Lung (tissue), 13 donors: ENCODE data around the gene PXN. TPM values are rescaled to one million over a fixed set of nuclear protein-coding genes. Genes with fewer than 3 reads are reported as not detected.

Experiments used
- ATAC-seq: fragments of 200-7000 bp; cut with Tn5 transposase; one replicate; pipeline ENCODE4 v1.9.1; 2020; ENCODE audit warnings: moderate number of reproducible peaks; ENCODE audit not compliant: insufficient read depth, low FRiP score
- DNase-seq, 3 donors: peaks; one replicate each; pipeline ENCODE4 v3.0.0-alpha.2; 2013 to 2017
- H3K27ac ChIP-seq, 2 donors: one replicate each; pipeline ENCODE4 v1.5.1; 2013; ENCODE audit warnings: mild to moderate bottlenecking in 2 of 2, moderate library complexity in 2 of 2, control low read depth in 1 of 2, inconsistent platforms in 1 of 2, low read depth in 1 of 2, low read length in 1 of 2
- H3K27me3 ChIP-seq, 3 donors: one replicate each; pipeline ENCODE4 v1.5.1; 2013; ENCODE audit warnings: low read length in 2 of 3; ENCODE audit not compliant: control insufficient read depth in 3 of 3, insufficient read depth in 3 of 3
- H3K36me3 ChIP-seq, 4 donors: one replicate each; pipeline ENCODE4 v1.5.1; 2013; ENCODE audit warnings: low read length in 4 of 4, mild to moderate bottlenecking in 1 of 4, moderate library complexity in 1 of 4; ENCODE audit not compliant: control insufficient read depth in 4 of 4, insufficient read depth in 4 of 4
- H3K4me1 ChIP-seq, 5 donors: one replicate each; pipeline ENCODE4 v1.5.1; 2013; ENCODE audit warnings: low read length in 5 of 5, mild to moderate bottlenecking in 2 of 5, moderate library complexity in 1 of 5; ENCODE audit not compliant: control insufficient read depth in 5 of 5, insufficient read depth in 5 of 5
- H3K4me3 ChIP-seq: one replicate; pipeline ENCODE4 v1.5.1; 2013; ENCODE audit warnings: mild to moderate bottlenecking, control low read depth, moderate library complexity
- H3K9ac ChIP-seq, 2 donors: one replicate each; pipeline ENCODE4 v1.5.1; 2013; ENCODE audit warnings: low read length in 2 of 2, control low read depth in 1 of 2; ENCODE audit not compliant: insufficient read depth in 1 of 2
- H3K9me3 ChIP-seq, 4 donors: one replicate each; pipeline ENCODE4 v1.5.1; 2013; ENCODE audit warnings: low read length in 3 of 4, mild to moderate bottlenecking in 1 of 4, moderate library complexity in 1 of 4; ENCODE audit not compliant: control insufficient read depth in 4 of 4, insufficient read depth in 3 of 4
- CTCF ChIP-seq: IDR thresholded peaks from 2 replicates; pipeline ENCODE4 v1.5.1; 2012; ENCODE audit warnings: mild to moderate bottlenecking; ENCODE audit errors: control extremely low read depth, extremely low read depth
- WGBS, 2 donors: extraction: QIAGEN DNeasy Blood & Tissue Kit; methylation state at CpG; one replicate each; pipeline ENCODE4 v1.1.7; 2013; 5-methylcytosine and 5-hydroxymethylcytosine counted together
- polyA plus RNA-seq, 2 donors: library from polyadenylated mRNA; stranded (reverse); fragments of 200-250 nt; gene quantifications; one replicate each; pipeline ENCODE4 v1.2.1, GENCODE V29; 2013
- small RNA-seq: library from RNA; depleted of rRNA; stranded (forward); fragments of <200 nt; gene quantifications from one replicate; pipeline ENCODE3, GENCODE V24; 2014; ENCODE audit warnings: low replicate concordance
- total RNA-seq, 2 donors: library from RNA; depleted of rRNA in 1 of 2; stranded (reverse); fragments of >200 nt in 1 of 2; gene quantifications; one replicate each; pipeline ENCODE4 v1.2.1, GENCODE V29; 2014 to 2021
- donor health status: control.
- donor health status: control.
- donor health status: Bipolar disorder and iron deficiency.
- donor health status: healthy.
- donor health status: DM: yes; HTN: yes; CAD: no.

Gene PXN
- total and polyA plus RNA-seq, 4 donors: 81.1 to 117 (median 90.6) TPM

- H3K36me3 ChIP-seq: peaks cover 41 to 73% (median 55%) of the 10 kb centered on the region in 4 donors
- 96 to 99% methylated on average over 11 of the region's 11 CpGs for WGBS, 2 donors
Observed at GRCh38 chr12:120161852-120162251, 103.7 kb downstream of the PXN start.

More at GRCh38 chr12:120161852-120162251, 103.7 kb downstream of the PXN start:
- no peaks in the 10 kb centered on the region for H3K4me1 ChIP-seq
- H3K9me3 ChIP-seq: no peaks in the 10 kb centered on the region
- no peak overlapping the region for H3K4me3 ChIP-seq
- TF ChIP-seq CTCF: no peak
- no peak overlapping the region for H3K9ac ChIP-seq
- no peaks in the 10 kb centered on the region for H3K27me3 ChIP-seq
- no peak for ATAC-seq
- DNase-seq: no peak
- no peak overlapping the region for H3K27ac ChIP-seq

Small RNA genes within 50 kb of the gene (small RNA-seq; reads per million reads assigned to genes)
- gene RNU4-1 (341 reads per million, percentile 99 among the genes with 10 or more reads in this experiment), gene RNU4-2 (1,037 reads per million, percentile 99 among the genes with 10 or more reads in this experiment), gene RNU6-1088P (not detected)

Other genes starting within 250 kb of the PXN start
- 10 to 100 TPM; 22.1 to 51.8 TPM for gene RAB35, start 149.0 kb downstream of the PXN start, total RNA-seq
- 10 to 100 TPM; 27.3 to 47.0 TPM for gene RAB35, start 149.0 kb downstream of the PXN start, polyA plus RNA-seq
- 10 to 100 TPM; 76.4 to 93.6 TPM for gene GCN1, start 71.0 kb downstream of the PXN start, total RNA-seq
- gene GCN1, start 71.0 kb downstream of the PXN start, polyA plus RNA-seq: 10 to 100 TPM; 19.3 to 29.7 TPM
- gene RPLP0, start 64.6 kb downstream of the PXN start, total RNA-seq: 1,000 to 10,000 TPM; 1,492 to 1,979 TPM
- 1,000 to 10,000 TPM; 2,934 to 3,190 TPM for gene RPLP0, start 64.6 kb downstream of the PXN start, polyA plus RNA-seq
- over 10,000 TPM in 1 of 2 donors, under 1 TPM in 1; under 0.01 to 10,045 TPM for gene RNU4-2, start 26.2 kb upstream of the PXN start, total RNA-seq
- not detected for gene RNU4-2, start 26.2 kb upstream of the PXN start, polyA plus RNA-seq
- gene RNU4-1, start 27.5 kb upstream of the PXN start, total RNA-seq: 1,000 to 10,000 TPM in 1 of 2 donors, under 1 TPM in 1; under 0.01 to 2,200 TPM
- gene RNU4-1, start 27.5 kb upstream of the PXN start, polyA plus RNA-seq: not detected
- 1 to 10 TPM; 1.2 to 5.9 TPM for gene SIRT4, start 36.6 kb upstream of the PXN start, total RNA-seq
- 1 to 10 TPM in 1 of 2 donors, under 1 TPM in 1; 0.95 to 2.2 TPM for gene SIRT4, start 36.6 kb upstream of the PXN start, polyA plus RNA-seq
- gene PLA2G1B, start 62.0 kb upstream of the PXN start, total RNA-seq: 10 to 100 TPM in 1 of 2 donors, 1 to 10 TPM in 1; 6.5 to 33.9 TPM
- gene PLA2G1B, start 62.0 kb upstream of the PXN start, polyA plus RNA-seq: 100 to 1,000 TPM in 1 of 2 donors, 10 to 100 TPM in 1; 24.4 to 193 TPM
- 1 to 10 TPM in 1 of 2 donors, under 1 TPM in 1; 0.95 to 3.5 TPM for gene MSI1, start 103.4 kb upstream of the PXN start, total RNA-seq
- gene MSI1, start 103.4 kb upstream of the PXN start, polyA plus RNA-seq: under 1 TPM; 0.18 to 0.22 TPM
- gene COX6A1, start 172.4 kb upstream of the PXN start, total RNA-seq: 100 to 1,000 TPM; 211 to 370 TPM
- gene COX6A1, start 172.4 kb upstream of the PXN start, polyA plus RNA-seq: 1,000 to 10,000 TPM in 1 of 2 donors, 100 to 1,000 TPM in 1; 679 to 1,397 TPM
- gene TRIAP1, start 180.7 kb upstream of the PXN start, total RNA-seq: 10 to 100 TPM in 1 of 2 donors, 1 to 10 TPM in 1; 9.6 to 16.9 TPM
- gene TRIAP1, start 180.7 kb upstream of the PXN start, polyA plus RNA-seq: 10 to 100 TPM; 28.7 to 32.9 TPM
- 10 to 100 TPM; 27.5 to 27.6 TPM for gene GATC, start 180.7 kb upstream of the PXN start, total RNA-seq
- 10 to 100 TPM; 10.6 to 11.2 TPM for gene GATC, start 180.7 kb upstream of the PXN start, polyA plus RNA-seq
- 100 to 1,000 TPM in 1 of 2 donors, 10 to 100 TPM in 1; 100.0 to 128 TPM for gene SRSF9, start 204.0 kb upstream of the PXN start, total RNA-seq
- gene SRSF9, start 204.0 kb upstream of the PXN start, polyA plus RNA-seq: 100 to 1,000 TPM in 1 of 2 donors, 10 to 100 TPM in 1; 76.6 to 127 TPM
- 100 to 1,000 TPM; 210 to 308 TPM for gene DYNLL1, start 230.4 kb upstream of the PXN start, total RNA-seq
- gene DYNLL1, start 230.4 kb upstream of the PXN start, polyA plus RNA-seq: 100 to 1,000 TPM; 328 to 360 TPM